Mesodermal cell (in vitro differentiated cells): ENCODE data around the gene POLG.
"Not testable (repeated sequence)": the region's sequence is repeated elsewhere in the genome, so short reads cannot be mapped to it uniquely, and the experiment has no call there.

Experiments used
- H3K27ac ChIP-seq: 2 replicates; pipeline ENCODE4 v1.7.0; 2013; ENCODE audit warnings: mild to moderate bottlenecking, low read depth, low read length, moderate library complexity; ENCODE audit not compliant: severe bottlenecking
- H3K36me3 ChIP-seq: 2 replicates; pipeline ENCODE4 v1.7.1; 2013; ENCODE audit warnings: mild to moderate bottlenecking, low read length, moderate library complexity; ENCODE audit not compliant: control insufficient read depth, insufficient read depth
- H3K4me1 ChIP-seq: one replicate; pipeline ENCODE4 v1.7.1; 2013; ENCODE audit warnings: mild to moderate bottlenecking, low read length; ENCODE audit not compliant: insufficient read depth, control insufficient read depth, poor library complexity, severe bottlenecking
- H3K4me3 ChIP-seq: 2 replicates; pipeline ENCODE4 v1.7.0; 2013; ENCODE audit warnings: low read length, control low read depth, mild to moderate bottlenecking; ENCODE audit not compliant: insufficient read depth, poor library complexity, severe bottlenecking; ENCODE audit errors: extremely low read depth
- H3K9me3 ChIP-seq: 2 replicates; pipeline ENCODE4 v1.7.1; 2013; ENCODE audit warnings: mild to moderate bottlenecking, low read length, moderate library complexity; ENCODE audit not compliant: control insufficient read depth
- WGBS, 2 experiments: methylation state at CpG; one replicate each; pipeline ENCODE4 v1.1.5; 2013; ENCODE audit warnings: missing lambda C conversion rate in 2 of 2; ENCODE audit not compliant: insufficient coverage in 2 of 2; 5-methylcytosine and 5-hydroxymethylcytosine counted together

Gene POLG

DNA sequence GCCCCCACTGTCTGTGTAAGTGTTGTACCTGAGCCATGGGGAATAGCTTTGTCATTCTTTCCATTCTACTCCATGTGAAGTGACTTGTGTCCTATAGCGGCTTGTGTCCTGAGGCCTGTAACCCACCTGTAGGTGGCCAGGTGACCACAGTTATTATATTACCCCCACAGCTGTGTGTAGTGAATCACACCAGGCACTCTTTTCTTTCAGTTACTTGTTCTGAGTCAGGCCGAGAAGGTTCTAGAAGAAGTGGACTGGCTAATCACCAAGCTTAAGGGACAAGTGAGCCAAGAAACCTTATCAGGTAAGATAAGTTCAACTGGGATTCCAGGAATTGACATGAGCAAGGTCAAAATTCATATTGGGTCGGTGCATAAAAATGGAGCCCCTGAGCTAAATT, 29.2 kb downstream of the POLG start:
- Histone ChIP-seq H3K27ac (no peak overlapping the region), H3K36me3 (peaks cover 71% of the 10 kb centered on the region)
- 91 to 92% methylated on average over 2 to 3 of the region's 3 CpGs for WGBS, 2 experiments

DNA sequence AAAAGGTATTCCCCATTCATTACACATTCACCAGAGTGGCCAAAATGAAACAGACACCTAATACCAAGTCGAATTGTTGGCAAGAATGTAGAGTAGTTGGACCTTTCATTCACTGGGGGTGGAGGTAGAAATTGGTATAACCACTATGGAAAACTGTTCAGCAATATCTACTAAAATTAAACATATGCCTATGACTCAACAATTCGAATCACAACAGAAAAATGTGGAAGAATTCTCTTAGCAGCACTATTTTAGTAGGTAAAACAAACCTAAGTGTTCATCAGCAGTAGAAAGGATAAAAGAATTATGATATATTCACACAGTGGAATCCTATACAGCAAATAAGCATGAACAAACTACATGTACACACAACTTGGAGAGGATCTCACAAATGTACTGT, 30.6 kb downstream of the POLG start:
- H3K4me3 ChIP-seq = no peak overlapping the region
- H3K4me1 ChIP-seq = peaks cover 16% of the 10 kb centered on the region
- no CpG with 5 or more reads among the region's 2 CpGs for WGBS, 2 experiments
- peaks cover 72% of the 10 kb centered on the region for H3K36me3 ChIP-seq
- H3K27ac ChIP-seq = no peak overlapping the region
- H3K9me3 ChIP-seq = no peaks in the 10 kb centered on the region

More for the DNA sequence above, 29.2 kb downstream of the POLG start:
- Histone ChIP-seq H3K4me3 (no peak overlapping the region), H3K4me1 (peaks cover 16% of the 10 kb centered on the region), H3K9me3 (no peaks in the 10 kb centered on the region)

DNA sequence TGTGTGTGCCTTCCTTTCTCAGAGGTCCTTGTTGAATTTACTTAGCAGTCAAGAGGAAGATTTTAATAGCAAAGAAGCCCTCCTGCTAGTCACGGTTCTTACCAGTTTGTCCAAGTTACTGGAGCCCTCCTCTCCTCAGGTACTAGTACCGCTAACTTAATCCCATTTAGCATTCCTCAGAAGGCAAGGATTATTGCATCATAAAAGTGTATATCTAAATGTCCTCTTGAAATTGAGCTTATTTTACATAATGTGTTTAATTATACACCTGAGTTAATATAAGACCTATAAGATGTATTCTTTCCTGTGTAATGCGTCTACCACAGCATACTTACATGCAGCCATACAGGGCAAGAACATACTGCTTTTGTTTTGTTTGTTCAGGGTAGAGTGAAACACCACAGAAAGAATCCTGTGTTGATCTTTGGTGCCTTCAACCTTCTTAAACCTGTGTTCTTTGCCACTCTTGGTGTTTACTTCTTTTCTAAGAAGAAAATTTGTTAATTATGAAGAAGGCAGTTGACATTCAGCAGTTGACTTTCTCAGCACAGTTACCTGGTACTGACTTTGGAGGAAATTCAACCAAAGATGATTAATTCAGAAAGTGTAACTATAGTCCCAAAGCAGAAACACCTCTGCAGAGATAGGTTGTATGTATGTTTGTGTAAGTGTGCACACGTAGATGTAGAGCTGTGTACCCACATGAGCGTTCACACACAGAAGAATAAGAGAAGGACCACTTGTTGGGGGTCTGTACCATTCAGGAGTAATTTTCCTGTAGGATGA, 33.1 kb downstream of the POLG start:
- whole genome bisulfite sequencing, 2 experiments = 100% methylated on average over 1 to 2 of the region's 5 CpGs
- Histone ChIP-seq H3K4me1 (peaks cover under 1% of the 10 kb centered on the region), H3K9me3 (no peaks in the 10 kb centered on the region), H3K36me3 (peaks cover 55% of the 10 kb centered on the region), H3K4me3 (no peak overlapping the region), H3K27ac (no peak overlapping the region)

DNA sequence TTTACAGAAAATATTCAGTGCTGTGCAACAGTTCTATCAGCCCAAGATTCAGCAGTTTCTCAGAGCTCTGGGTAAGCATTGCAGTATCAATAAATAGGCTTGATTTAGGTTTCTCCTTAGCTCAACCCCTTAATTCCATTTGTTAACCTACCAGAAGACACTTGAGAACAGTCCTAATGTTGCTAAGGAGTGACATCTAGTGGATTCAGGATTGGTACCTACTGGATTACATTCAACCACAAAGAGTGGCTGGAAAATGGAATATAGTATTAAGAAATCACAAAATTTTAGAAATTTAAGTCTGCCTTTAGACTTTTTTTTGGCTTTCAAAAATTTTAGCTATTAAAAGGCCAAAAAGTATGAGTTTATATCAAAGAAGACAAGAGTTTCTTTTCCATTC, 34.7 kb downstream of the POLG start:
- H3K4me1 ChIP-seq = no peaks in the 10 kb centered on the region
- H3K4me3 ChIP-seq = no peak overlapping the region
- H3K9me3 ChIP-seq = no peaks in the 10 kb centered on the region
- H3K36me3 ChIP-seq = peaks cover 57% of the 10 kb centered on the region
- no peak overlapping the region for H3K27ac ChIP-seq

DNA sequence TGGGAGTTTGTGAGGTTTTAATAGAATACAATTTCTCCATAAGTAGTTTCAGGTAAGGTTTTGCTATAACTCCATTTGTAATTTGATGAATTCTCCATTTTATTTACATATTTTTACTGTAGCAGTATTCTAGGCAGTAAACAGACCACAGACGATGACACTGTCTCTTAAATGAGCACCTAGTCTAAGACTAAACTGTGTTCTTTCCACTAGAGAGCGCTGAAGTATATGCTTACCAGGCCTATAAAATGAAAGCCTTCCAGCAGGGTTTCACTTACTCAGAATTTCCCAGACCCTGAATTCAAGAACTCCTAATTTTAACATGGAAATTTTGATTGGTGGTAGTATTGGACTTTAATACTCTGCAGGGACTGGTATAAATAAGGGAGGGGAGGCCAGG, 41.6 kb downstream of the POLG start:
- Histone ChIP-seq H3K4me3 (no peak overlapping the region), H3K36me3 (peaks cover 82% of the 10 kb centered on the region), H3K27ac (no peak overlapping the region), H3K9me3 (no peaks in the 10 kb centered on the region), H3K4me1 (no peaks in the 10 kb centered on the region)
- WGBS, 2 experiments = 100% methylated on average over 1 to 2 of the region's 2 CpGs

DNA sequence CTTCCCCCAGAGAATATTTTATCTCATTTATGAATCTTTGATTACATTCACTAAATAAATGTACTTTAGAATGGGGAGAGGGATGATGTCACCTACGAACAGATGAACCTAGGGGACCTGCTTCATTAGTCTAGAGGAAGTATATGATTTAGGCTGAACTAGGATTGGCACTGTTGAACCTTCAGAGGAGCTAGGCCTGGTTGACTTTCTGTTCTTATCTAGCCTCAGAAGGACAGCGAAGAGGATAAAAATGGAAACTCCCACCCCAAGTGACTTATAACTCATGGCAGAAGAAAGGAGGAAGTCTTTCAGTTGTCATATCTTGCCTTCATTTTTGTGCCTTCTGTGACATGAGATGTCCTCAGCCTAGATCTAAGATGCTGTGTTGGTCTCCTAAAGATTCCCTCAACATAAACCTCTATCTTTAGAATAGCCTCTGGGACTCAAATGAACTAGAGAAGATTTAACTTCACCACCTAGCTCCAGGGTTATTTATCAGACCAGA, 42.6 kb downstream of the POLG start:
- Histone ChIP-seq H3K36me3 (peaks cover 92% of the 10 kb centered on the region), H3K9me3 (no peaks in the 10 kb centered on the region), H3K27ac (no peak overlapping the region), H3K4me1 (no peaks in the 10 kb centered on the region), H3K4me3 (no peak overlapping the region)
- WGBS, 2 experiments = no CpG with 5 or more reads among the region's 2 CpGs

DNA sequence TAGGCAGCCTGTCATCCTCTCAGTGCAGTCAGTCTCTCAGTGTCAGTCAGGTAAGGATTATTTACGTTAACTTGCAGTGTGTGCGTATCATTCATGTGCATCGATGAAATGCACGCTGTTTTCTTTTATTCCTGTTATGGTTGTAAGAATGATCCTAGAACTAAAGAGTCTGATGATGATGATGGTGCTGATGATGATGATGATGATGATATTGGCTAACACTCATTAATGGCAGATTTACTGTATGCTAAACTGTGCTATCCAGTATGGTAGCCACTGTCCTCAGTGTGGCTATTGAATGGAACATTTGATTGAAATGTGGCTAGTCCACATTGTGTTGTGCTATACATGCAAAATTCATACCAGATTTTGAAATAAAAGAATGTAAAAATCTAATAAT, 51.4 kb downstream of the POLG start:
- no peaks in the 10 kb centered on the region for H3K4me1 ChIP-seq
- whole genome bisulfite sequencing, 2 experiments = 95 to 100% methylated on average over 3 to 4 of the region's 4 CpGs
- peaks cover 87% of the 10 kb centered on the region for H3K36me3 ChIP-seq
- H3K9me3 ChIP-seq = peaks cover 11% of the 10 kb centered on the region
- no peak overlapping the region for H3K4me3 ChIP-seq
- H3K27ac ChIP-seq = no peak overlapping the region

DNA sequence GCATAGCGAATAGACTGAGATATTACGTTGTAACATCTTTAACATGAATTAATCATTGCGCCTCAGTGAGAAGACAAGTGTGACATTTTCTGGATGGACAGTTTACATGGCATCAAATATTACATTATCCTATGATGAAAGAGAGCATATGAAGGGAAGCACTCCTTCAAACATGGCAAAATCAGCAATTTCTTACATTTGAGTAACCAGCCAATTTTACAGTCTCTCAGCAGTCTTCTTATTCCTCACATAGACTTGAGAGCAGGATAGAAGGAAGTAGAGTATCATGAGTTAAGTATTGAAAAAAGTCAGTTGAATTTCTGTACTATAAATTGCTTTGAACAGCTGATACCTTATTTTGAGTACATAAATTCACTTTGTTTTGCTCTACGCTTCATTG, 52.0 kb downstream of the POLG start:
- Histone ChIP-seq H3K9me3 (peaks cover 11% of the 10 kb centered on the region), H3K36me3 (peaks cover 81% of the 10 kb centered on the region), H3K4me1 (no peaks in the 10 kb centered on the region), H3K4me3 (no peak overlapping the region), H3K27ac (no peak overlapping the region)
- WGBS, 2 experiments = 100% methylated on average over 3 of the region's 4 CpGs; no CpG with 5 or more reads in 1 of the 2 experiments

DNA sequence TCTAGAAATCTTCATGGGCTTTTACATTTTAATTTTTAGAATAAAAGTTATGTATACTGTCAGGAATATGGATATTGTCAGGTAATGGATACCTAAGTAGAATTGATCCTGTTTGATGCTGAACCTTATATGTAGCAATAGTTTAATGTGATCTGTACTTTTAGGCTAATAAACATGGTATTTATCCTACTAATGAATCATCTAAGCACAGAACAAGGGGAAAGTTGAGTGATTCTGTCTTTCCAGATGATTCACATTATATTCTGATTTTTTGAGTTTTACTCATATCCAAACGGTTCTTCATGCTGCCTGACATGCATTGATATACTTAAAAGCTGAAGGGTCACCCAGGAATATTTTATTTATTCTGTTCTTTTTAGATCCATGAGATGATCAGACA, 56.3 kb downstream of the POLG start:
- no CpG with 5 or more reads among the region's 1 CpG for WGBS, 2 experiments
- peaks cover 66% of the 10 kb centered on the region for H3K36me3 ChIP-seq
- no peaks in the 10 kb centered on the region for H3K4me1 ChIP-seq
- H3K9me3 ChIP-seq = no peaks in the 10 kb centered on the region
- no peak overlapping the region for H3K4me3 ChIP-seq
- no peak overlapping the region for H3K27ac ChIP-seq

DNA sequence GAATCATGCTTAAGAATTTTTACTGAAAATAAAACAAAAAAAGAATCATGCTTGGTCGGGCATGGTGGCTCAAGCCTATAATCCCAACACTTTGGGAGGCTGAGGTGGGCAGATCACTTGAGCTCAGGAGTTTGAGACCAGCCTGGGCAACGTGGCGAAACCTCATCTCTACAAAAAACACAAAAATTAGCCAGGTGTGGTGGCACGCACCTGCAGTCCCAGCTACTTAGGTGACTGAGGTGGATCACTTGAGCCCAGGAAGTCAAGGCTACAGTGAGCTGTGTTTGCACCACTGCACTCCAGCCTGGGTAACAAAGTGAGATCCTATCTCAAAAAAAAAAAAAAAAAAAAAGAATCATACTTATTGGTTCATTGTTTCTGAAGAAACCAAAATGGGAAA, 57.3 kb downstream of the POLG start:
- H3K36me3 ChIP-seq = peaks cover 60% of the 10 kb centered on the region
- not testable (repeated sequence) for H3K4me1 ChIP-seq, H3K9me3 ChIP-seq, H3K4me3 ChIP-seq, H3K27ac ChIP-seq
- WGBS, 2 experiments = 100% methylated on average over 1 to 3 of the region's 4 CpGs
